HCT116 (cell line): ENCODE results near the gene SRD5A3. TPM values are rescaled to one million over a fixed set of nuclear protein-coding genes. Genes with fewer than 3 reads are reported as not detected.

ENCODE experiments used
- ATAC-seq: fragments of 200-7000 bp; cut with Tn5 transposase; 2 replicates; pipeline ENCODE4 v1.9.1; 2020; ENCODE audit warnings: mild to moderate bottlenecking, moderate library complexity
- BruUV-seq: library from RNA; stranded (reverse); fragments of 400-500 nt; replicated peaks from 2 replicates; lab custom pipeline; 2021; lab: Mats Ljungman, UMichigan
- CTCF ChIA-PET: fragments of 300-600 bp; sonication (Branson Sonifier 250); formaldehyde crosslinking; loops from one replicate; lab custom pipeline; 2021; ENCODE audit warnings: antibody characterized with exemption; lab: Charles Lee
- POLR2A ChIA-PET: fragments of 300-600, 350-600 bp; sonication (Branson Sonifier 250); formaldehyde crosslinking; loops from one replicate; lab custom pipeline; 2021; ENCODE audit warnings: antibody characterized with exemption; lab: Charles Lee
- RAD21 ChIA-PET, 2 experiments: fragments of 300-600 bp; sonication (Branson Sonifier 250); formaldehyde crosslinking; loops; one replicate each; lab custom pipeline; 2023; ENCODE audit warnings: low total read pairs in 2 of 2; ENCODE audit not compliant: uncharacterized antibody in 2 of 2, unreplicated experiment in 2 of 2, low non-redundant PET in 1 of 2; lab: Charles Lee
- DNase-seq: peaks from one replicate; pipeline ENCODE4 v3.0.0-alpha.2; 2010; ENCODE audit warnings: low read depth, low spot score
- H2AFZ ChIP-seq: fragments of 200-600 bp; shearing (Covaris generic), sonication (generic); 2 replicates; pipeline ENCODE4 v1.6.1; 2017; ENCODE audit warnings: low read depth, mixed run types, mixed read lengths, antibody characterized with exemption, low read length; ENCODE audit not compliant: poor library complexity, severe bottlenecking
- H3K27ac ChIP-seq: 2 replicates; pipeline ENCODE4 v1.5.1; 2012; ENCODE audit warnings: low read depth, low read length
- H3K27me3 ChIP-seq: fragments of 200-600 bp; sonication (generic); 2 replicates; pipeline ENCODE4 v1.6.1; 2016; ENCODE audit warnings: mixed run types, low read length, mixed read lengths; ENCODE audit not compliant: insufficient read depth
- H3K36me3 ChIP-seq, 2 experiments: fragments of 200-500 bp in 1 of 2; fragments of 200-600 bp in 1 of 2; sonication (Bioruptor generic) in 1 of 2; sonication (generic) in 1 of 2; 2 replicates each; pipeline versions ENCODE4 v1.5.1 to v1.6.1; 2014 to 2016; ENCODE audit warnings: low read length in 2 of 2, inconsistent platforms in 1 of 2, mixed read lengths in 1 of 2, mixed run types in 1 of 2; ENCODE audit not compliant: insufficient read depth in 2 of 2, control insufficient read depth in 1 of 2
- H3K4me1 ChIP-seq, 2 experiments: fragments of 200-600 bp in 1 of 2; sonication (generic) in 1 of 2; 2 replicates each; pipeline versions ENCODE4 v1.5.1 to v1.6.1; 2012 to 2017; ENCODE audit warnings: low read length in 2 of 2, inconsistent platforms in 1 of 2, mild to moderate bottlenecking in 1 of 2, mixed read lengths in 1 of 2, mixed run types in 1 of 2, moderate library complexity in 1 of 2; ENCODE audit not compliant: insufficient read depth in 2 of 2, control insufficient read depth in 1 of 2
- H3K4me2 ChIP-seq: fragments of 200-600 bp; sonication (generic); 2 replicates; pipeline ENCODE4 v1.6.1; 2017; ENCODE audit warnings: mixed run types, low read length, mixed read lengths
- H3K4me3 ChIP-seq, 2 experiments: fragments of 200-600 bp in 1 of 2; sonication (generic) in 1 of 2; replicated peaks in 1 of 2; 2 replicates each; pipeline ENCODE4 v1.5.1; 2011 to 2016; ENCODE audit warnings: low read length in 2 of 2, control low read depth in 1 of 2, low read depth in 1 of 2, mild to moderate bottlenecking in 1 of 2, mixed read lengths in 1 of 2, mixed run types in 1 of 2
- H3K79me2 ChIP-seq: fragments of 200-600 bp; sonication (generic); 2 replicates; pipeline ENCODE4 v1.6.1; 2017; ENCODE audit warnings: mild to moderate bottlenecking, mixed run types, low read length, moderate library complexity, mixed read lengths; ENCODE audit not compliant: insufficient read depth
- H3K9ac ChIP-seq: fragments of 200-600 bp; sonication (generic); 2 replicates; pipeline ENCODE4 v1.6.1; 2016; ENCODE audit warnings: low read length, mixed read lengths
- H3K9me2 ChIP-seq: fragments of 200-600 bp; sonication (generic), shearing (Covaris generic); 2 replicates; pipeline ENCODE4 v1.6.1; 2017; ENCODE audit warnings: mixed run types, mild to moderate bottlenecking, moderate library complexity; ENCODE audit not compliant: insufficient read depth
- H3K9me3 ChIP-seq, 2 experiments: fragments of 200-500 bp in 1 of 2; fragments of 200-600 bp in 1 of 2; sonication (Bioruptor generic) in 1 of 2; sonication (generic) in 1 of 2; 2 replicates each; pipeline ENCODE4 v1.6.1; 2014 to 2017; ENCODE audit warnings: low read length in 2 of 2, mixed read lengths in 2 of 2, inconsistent platforms in 1 of 2, low read depth in 1 of 2, mild to moderate bottlenecking in 1 of 2, mixed run types in 1 of 2, moderate library complexity in 1 of 2; ENCODE audit not compliant: control insufficient read depth in 1 of 2, insufficient read depth in 1 of 2
- H4K20me1 ChIP-seq: fragments of 200-600 bp; sonication (generic), shearing (Covaris generic); 2 replicates; pipeline ENCODE4 v1.6.1; 2017; ENCODE audit warnings: mixed run types, mild to moderate bottlenecking, moderate library complexity; ENCODE audit not compliant: insufficient read depth
- CBX3 ChIP-seq: IDR thresholded peaks from 2 replicates; pipeline ENCODE4 v1.6.1; 2012; ENCODE audit warnings: low read depth
- FOSL1 ChIP-seq: IDR thresholded peaks from 2 replicates; pipeline ENCODE4 v1.6.1; 2012; ENCODE audit warnings: low read depth
- ZFX ChIP-seq: fragments of 450-650 bp; IDR thresholded peaks from 2 replicates; pipeline ENCODE4 v1.6.1; 2017
- intact Hi-C: fragments of 100-400 bp; cut with micrococcal nuclease; formaldehyde crosslinking; loops from 2 replicates; pipeline ENCODE4 v1.10.0; 2022
- total RNA-seq: library from RNA; stranded (reverse); gene quantifications from one replicate; pipeline ENCODE4 v1.2.1, GENCODE V29; 2021; ENCODE audit not compliant: unreplicated experiment
- TF ChIP-seq, protein P1 (sequence below): IDR thresholded peaks from 2 replicates; pipeline ENCODE4 v1.6.1; 2012; ENCODE audit warnings: low read depth
- TF ChIP-seq, protein P2 (sequence below): IDR thresholded peaks from 2 replicates; pipeline ENCODE4 v1.6.1; 2011; ENCODE audit warnings: mild to moderate bottlenecking, low read length, moderate library complexity; ENCODE audit not compliant: insufficient replicate concordance; ENCODE audit errors: extremely low read depth

Gene SRD5A3
- total RNA-seq, 1 experiment from 2014 or later = 19.9 TPM

DNA sequence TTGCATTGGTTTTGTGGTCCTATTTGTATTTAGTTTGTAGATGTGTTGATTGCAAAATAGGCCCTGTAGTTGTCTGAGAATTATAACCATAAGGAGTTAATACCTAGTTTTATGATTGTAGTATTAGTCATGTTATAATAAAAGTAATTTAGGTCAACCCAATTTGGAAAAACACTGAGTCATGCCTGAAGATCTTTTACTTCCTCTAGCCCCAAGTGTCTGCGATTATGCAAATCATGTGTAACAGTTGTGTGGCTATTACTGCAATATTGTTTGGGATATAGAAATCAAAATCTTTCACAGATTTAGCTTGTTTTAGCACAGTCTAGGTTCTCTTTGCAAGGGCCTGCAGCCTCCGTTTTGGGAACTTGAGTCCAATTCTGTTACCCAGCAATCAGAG is 12.6 kb downstream of the SRD5A3 start (continued):
- TF ChIP-seq, protein P1, sequence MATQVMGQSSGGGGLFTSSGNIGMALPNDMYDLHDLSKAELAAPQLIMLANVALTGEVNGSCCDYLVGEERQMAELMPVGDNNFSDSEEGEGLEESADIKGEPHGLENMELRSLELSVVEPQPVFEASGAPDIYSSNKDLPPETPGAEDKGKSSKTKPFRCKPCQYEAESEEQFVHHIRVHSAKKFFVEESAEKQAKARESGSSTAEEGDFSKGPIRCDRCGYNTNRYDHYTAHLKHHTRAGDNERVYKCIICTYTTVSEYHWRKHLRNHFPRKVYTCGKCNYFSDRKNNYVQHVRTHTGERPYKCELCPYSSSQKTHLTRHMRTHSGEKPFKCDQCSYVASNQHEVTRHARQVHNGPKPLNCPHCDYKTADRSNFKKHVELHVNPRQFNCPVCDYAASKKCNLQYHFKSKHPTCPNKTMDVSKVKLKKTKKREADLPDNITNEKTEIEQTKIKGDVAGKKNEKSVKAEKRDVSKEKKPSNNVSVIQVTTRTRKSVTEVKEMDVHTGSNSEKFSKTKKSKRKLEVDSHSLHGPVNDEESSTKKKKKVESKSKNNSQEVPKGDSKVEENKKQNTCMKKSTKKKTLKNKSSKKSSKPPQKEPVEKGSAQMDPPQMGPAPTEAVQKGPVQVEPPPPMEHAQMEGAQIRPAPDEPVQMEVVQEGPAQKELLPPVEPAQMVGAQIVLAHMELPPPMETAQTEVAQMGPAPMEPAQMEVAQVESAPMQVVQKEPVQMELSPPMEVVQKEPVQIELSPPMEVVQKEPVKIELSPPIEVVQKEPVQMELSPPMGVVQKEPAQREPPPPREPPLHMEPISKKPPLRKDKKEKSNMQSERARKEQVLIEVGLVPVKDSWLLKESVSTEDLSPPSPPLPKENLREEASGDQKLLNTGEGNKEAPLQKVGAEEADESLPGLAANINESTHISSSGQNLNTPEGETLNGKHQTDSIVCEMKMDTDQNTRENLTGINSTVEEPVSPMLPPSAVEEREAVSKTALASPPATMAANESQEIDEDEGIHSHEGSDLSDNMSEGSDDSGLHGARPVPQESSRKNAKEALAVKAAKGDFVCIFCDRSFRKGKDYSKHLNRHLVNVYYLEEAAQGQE = no peak
- no peak for TF ChIP-seq ZFX
- TF ChIP-seq, all 23 proteins: peak for 11

DNA sequence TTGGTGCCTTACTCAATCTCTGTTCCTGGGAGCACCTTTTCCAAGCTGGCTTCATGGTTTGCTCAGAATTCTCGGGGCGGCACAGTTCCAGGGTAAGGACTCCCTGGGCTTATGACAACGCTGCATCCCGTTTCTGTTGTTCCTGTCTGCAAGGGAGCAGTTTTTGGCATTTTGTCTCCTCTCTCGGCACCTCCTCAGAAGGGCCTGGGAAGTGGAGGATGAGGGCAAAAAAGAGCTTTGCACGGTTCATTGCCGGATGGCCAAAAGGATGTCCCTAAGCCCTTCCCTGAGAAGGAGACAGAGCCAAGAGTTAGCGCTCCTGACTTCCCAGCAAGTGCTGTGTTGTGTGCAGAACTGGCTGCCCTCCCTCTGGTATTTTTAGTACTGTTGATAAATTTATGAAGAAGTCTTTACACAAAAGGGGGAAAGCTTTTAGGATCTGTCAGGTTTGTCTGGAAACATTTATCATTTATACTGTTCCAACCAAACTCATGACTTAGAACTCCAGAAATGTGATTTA is 13.4 kb downstream of the SRD5A3 start:
- ChIA-PET RAD21 (no interaction called here), POLR2A (interaction anchor here (1.6 kb wide), 1 partner anchor 36 kb away, joined by 3 read pairs; the partner anchor contains the start of gene TMEM165), CTCF (interaction anchor here (1.1 kb wide), 1 partner anchor 35 kb away, joined by 3 read pairs; no protein-coding TSS in a partner anchor)
- H3K27ac ChIP-seq = peak overlapping the region; percentile 53
- peak overlapping the region; percentile 36 for H3K9ac ChIP-seq
- no peaks in the 10 kb centered on the region for H4K20me1 ChIP-seq
- peaks cover 43 to 75% of the 10 kb centered on the region in 2 experiments for H3K4me1 ChIP-seq
- H3K4me2 ChIP-seq = peak overlapping the region; percentile 70
- BruUV-seq = no TSS peak
- no peaks in the 10 kb centered on the region for H3K9me2 ChIP-seq
- peak overlapping the region in 1 of 2 experiments; percentile 21; a peak in 2 of 4 replicates for H3K4me3 ChIP-seq
- TF ChIP-seq FOSL1 (no peak), CBX3 (no peak)
- TF ChIP-seq, protein P2, sequence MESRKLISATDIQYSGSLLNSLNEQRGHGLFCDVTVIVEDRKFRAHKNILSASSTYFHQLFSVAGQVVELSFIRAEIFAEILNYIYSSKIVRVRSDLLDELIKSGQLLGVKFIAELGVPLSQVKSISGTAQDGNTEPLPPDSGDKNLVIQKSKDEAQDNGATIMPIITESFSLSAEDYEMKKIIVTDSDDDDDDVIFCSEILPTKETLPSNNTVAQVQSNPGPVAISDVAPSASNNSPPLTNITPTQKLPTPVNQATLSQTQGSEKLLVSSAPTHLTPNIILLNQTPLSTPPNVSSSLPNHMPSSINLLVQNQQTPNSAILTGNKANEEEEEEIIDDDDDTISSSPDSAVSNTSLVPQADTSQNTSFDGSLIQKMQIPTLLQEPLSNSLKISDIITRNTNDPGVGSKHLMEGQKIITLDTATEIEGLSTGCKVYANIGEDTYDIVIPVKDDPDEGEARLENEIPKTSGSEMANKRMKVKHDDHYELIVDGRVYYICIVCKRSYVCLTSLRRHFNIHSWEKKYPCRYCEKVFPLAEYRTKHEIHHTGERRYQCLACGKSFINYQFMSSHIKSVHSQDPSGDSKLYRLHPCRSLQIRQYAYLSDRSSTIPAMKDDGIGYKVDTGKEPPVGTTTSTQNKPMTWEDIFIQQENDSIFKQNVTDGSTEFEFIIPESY = no peak
- no peaks in the 10 kb centered on the region for H3K27me3 ChIP-seq
- no peaks in the 10 kb centered on the region for H3K79me2 ChIP-seq
- no peak overlapping the region for H2AFZ ChIP-seq
- no peaks in the 10 kb centered on the region for H3K9me3 ChIP-seq
- H3K36me3 ChIP-seq = no peaks in the 10 kb centered on the region
- DNase-seq = no peak
- no peak for ATAC-seq
- intact Hi-C loops = no loop called here
